HL-60 (cell line): Measurements from ENCODE around the gene ADAP2.
A peak's percentile ranks its signal among the peaks of the same experiment; 100 is the strongest.
"Not testable (repeated sequence)": the region's sequence is repeated elsewhere in the genome, so short reads cannot be mapped to it uniquely, and the experiment has no call there.

Source experiments
- DNase-seq, 2 experiments: peaks; one replicate each; pipeline ENCODE4 v3.0.0-alpha.2; 2010 to 2020; ENCODE audit warnings: low read depth in 1 of 2, low spot score in 1 of 2
- H3K27ac ChIP-seq: fragments of 250-450 bp; sonication (Bioruptor Pico); replicated peaks from 2 replicates; pipeline ENCODE4 v1.5.1; 2020; ENCODE audit warnings: mild to moderate bottlenecking, moderate library complexity
- H3K27me3 ChIP-seq: fragments of 250-450 bp; sonication (Bioruptor Pico); 2 replicates; pipeline ENCODE4 v1.5.1; 2021; ENCODE audit warnings: mild to moderate bottlenecking, moderate library complexity; ENCODE audit not compliant: insufficient read depth, poor library complexity, severe bottlenecking
- H3K4me3 ChIP-seq: replicated peaks from 2 replicates; pipeline ENCODE4 v1.5.1; 2011; ENCODE audit warnings: mild to moderate bottlenecking, control low read depth, low read length; ENCODE audit not compliant: insufficient read depth
- GABPA ChIP-seq: IDR thresholded peaks from 2 replicates; pipeline ENCODE4 v1.6.1; 2012; ENCODE audit warnings: low read depth
- POLR2AphosphoS5 ChIP-seq: IDR thresholded peaks from 2 replicates; pipeline ENCODE4 v1.6.1; 2012; ENCODE audit warnings: low read depth
- SPI1 ChIP-seq: IDR thresholded peaks from 2 replicates; pipeline ENCODE4 v1.6.1; 2012; ENCODE audit warnings: low read depth, mild to moderate bottlenecking, borderline replicate concordance
- TF ChIP-seq, protein P1 (sequence below): IDR thresholded peaks from 2 replicates; pipeline ENCODE4 v1.6.1; 2012; ENCODE audit warnings: low read depth; ENCODE audit not compliant: insufficient replicate concordance
- TF ChIP-seq, protein P2 (sequence below): IDR thresholded peaks from one replicate; pipeline ENCODE4 v1.5.1; 2011; ENCODE audit warnings: low read length, control low read depth, inconsistent platforms; ENCODE audit not compliant: insufficient read depth

ADAP2 gene

DNA sequence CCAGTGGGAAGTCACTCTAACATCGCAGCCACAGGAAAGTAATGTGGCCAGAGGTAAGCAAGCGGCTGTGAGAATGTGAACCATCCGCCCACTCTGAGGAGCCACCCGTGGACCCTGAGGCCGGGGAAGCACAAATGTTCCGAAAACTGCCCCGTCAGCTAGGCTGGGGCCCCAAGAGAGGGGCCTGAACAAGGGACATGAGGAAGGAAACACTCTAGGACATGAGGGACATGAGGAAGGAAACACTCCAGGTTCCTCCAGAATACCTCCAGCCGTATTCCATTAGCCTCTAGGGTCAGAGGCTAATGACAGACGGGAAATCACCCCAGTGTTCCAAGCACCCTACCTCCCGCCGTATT, 16.0 kb upstream of the ADAP2 start:
- TF ChIP-seq, protein P1, sequence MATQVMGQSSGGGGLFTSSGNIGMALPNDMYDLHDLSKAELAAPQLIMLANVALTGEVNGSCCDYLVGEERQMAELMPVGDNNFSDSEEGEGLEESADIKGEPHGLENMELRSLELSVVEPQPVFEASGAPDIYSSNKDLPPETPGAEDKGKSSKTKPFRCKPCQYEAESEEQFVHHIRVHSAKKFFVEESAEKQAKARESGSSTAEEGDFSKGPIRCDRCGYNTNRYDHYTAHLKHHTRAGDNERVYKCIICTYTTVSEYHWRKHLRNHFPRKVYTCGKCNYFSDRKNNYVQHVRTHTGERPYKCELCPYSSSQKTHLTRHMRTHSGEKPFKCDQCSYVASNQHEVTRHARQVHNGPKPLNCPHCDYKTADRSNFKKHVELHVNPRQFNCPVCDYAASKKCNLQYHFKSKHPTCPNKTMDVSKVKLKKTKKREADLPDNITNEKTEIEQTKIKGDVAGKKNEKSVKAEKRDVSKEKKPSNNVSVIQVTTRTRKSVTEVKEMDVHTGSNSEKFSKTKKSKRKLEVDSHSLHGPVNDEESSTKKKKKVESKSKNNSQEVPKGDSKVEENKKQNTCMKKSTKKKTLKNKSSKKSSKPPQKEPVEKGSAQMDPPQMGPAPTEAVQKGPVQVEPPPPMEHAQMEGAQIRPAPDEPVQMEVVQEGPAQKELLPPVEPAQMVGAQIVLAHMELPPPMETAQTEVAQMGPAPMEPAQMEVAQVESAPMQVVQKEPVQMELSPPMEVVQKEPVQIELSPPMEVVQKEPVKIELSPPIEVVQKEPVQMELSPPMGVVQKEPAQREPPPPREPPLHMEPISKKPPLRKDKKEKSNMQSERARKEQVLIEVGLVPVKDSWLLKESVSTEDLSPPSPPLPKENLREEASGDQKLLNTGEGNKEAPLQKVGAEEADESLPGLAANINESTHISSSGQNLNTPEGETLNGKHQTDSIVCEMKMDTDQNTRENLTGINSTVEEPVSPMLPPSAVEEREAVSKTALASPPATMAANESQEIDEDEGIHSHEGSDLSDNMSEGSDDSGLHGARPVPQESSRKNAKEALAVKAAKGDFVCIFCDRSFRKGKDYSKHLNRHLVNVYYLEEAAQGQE, result no peak
- TF ChIP-seq SPI1 (no peak), POLR2AphosphoS5 (no peak)
- DNase-seq, result peak; percentile 27 to 49
- Histone ChIP-seq H3K4me3 (peak overlapping the region; percentile 86), H3K27me3 (no peaks in the 10 kb centered on the region), H3K27ac (peak overlapping the region; percentile 89)

DNA sequence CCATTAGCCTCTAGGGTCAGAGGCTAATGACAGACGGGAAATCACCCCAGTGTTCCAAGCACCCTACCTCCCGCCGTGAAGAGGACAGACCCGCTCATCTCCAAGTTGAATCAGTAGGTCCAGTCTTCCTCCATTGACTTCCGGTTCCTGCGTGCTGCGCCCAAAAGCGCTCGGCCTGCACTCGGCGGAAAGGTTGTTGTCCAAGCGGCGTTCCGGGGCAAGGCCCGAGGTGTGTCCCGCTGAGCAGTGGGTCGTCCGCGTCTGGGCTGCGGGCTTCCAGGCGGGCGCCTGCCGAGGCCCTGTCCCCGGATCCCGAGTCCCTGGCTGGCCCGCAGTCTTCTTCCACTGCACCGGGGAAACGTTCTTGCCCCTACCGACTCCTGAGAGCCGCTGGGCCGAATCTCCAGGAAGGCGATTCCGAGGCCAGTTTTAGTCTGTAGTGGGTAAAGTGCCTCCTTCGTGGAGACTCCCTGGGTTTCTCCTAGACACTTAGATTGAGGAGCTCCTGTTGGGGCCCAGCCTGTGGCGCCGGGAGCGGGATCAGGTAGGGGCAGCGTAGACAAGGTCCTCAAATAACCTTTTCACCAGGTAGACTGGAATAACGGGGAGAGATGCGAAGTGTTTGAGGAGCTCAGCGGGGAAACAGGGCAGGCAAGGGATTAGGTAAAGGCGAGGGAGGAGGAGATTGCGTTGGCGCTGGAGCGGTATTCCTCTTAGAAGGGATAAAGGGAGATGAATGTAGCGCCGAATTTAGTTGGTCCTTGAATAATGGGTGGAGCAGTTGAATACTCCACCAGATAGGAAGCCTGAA, 15.4 kb upstream of the ADAP2 start, which contains the start of gene TEFM:
Gene TEFM (minus strand): TSS at position 138 of the 811 bp plus-strand sequence. CDS start 40 bp downstream, at position 98.
- Histone ChIP-seq H3K27ac (peak within 1 kb of the TSS; percentile 89), H3K27me3 (no peaks in the 10 kb centered on the region), H3K4me3 (peak within 1 kb of the TSS; percentile 86)
- peak; percentile 92; the same call in 1 of the 2 replicates for TF ChIP-seq POLR2AphosphoS5
- TF ChIP-seq, protein P1, result peak; percentile 74
- TF ChIP-seq GABPA, result peak; percentile 98
- TF ChIP-seq, protein P2, sequence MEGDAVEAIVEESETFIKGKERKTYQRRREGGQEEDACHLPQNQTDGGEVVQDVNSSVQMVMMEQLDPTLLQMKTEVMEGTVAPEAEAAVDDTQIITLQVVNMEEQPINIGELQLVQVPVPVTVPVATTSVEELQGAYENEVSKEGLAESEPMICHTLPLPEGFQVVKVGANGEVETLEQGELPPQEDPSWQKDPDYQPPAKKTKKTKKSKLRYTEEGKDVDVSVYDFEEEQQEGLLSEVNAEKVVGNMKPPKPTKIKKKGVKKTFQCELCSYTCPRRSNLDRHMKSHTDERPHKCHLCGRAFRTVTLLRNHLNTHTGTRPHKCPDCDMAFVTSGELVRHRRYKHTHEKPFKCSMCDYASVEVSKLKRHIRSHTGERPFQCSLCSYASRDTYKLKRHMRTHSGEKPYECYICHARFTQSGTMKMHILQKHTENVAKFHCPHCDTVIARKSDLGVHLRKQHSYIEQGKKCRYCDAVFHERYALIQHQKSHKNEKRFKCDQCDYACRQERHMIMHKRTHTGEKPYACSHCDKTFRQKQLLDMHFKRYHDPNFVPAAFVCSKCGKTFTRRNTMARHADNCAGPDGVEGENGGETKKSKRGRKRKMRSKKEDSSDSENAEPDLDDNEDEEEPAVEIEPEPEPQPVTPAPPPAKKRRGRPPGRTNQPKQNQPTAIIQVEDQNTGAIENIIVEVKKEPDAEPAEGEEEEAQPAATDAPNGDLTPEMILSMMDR, result no peak
- peak; percentile 87 to 94 for DNase-seq

DNA sequence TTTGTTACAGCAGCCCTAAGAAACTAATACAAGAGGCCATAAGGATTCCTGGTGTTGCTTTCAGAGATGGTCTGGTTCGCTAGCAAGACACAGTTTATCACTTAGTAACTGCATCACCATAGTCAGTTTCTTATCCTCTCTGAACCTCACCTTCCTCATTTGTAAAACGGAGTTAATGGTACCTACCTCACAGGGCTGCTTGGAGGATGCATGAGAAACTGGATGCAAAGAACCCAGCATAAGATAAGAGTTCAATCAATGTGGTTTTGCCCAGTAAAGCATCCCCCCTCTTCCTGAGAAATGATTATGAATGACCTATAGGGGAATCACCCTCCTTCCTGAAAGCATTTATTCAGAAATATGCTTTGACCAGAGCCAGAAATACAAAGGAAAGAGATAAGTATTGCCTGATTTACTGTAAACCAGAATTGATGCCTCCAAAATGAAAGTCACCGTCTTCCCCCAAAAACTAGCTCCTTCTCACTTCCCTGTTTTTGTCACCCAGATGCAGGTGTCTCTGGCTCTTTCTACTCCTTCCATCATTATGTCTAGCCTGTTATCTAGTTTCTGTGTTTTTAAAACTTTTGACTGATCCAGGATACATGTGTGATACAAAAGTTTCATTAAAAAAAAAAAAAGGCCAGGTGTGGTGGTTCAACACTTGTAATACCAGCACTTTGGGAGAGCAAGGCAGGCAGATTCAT, 12.9 kb upstream of the ADAP2 start:
- H3K27me3 ChIP-seq, result no peaks in the 10 kb centered on the region
- no peak overlapping the region for H3K27ac ChIP-seq
- H3K4me3 ChIP-seq, result no peak overlapping the region
- no peak for DNase-seq
- TF ChIP-seq GABPA (no peak), POLR2AphosphoS5 (no peak), SPI1 (peak; percentile 31; the same call in 1 of the 2 replicates)
- TF ChIP-seq, protein P2, result no peak
- TF ChIP-seq, protein P1, result no peak

DNA sequence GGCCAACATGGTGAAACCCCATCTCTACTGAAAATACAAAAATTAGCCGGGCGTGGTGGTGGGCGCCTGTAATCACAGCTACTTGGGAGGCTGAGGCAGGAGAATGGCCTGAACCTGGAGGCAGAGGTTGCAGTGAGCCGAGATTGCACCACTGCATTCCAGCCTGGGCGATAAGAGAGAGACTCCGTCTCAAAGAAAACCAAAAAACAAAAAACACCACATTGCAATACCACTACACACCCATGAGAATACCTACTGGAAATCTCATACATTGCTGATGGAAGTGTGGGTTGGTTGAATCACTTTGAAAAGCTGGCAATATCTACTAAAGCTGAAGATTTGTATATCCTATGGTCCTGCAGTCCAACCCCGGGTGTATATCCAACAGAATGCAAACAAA, 11.6 kb upstream of the ADAP2 start:
- H3K27ac ChIP-seq, DNase-seq, H3K4me3 ChIP-seq, H3K27me3 ChIP-seq: not testable (repeated sequence)
